ENCODE data around the gene ACADSB. TPM values are rescaled to one million over a fixed set of nuclear protein-coding genes. Genes with fewer than 3 reads are reported as not detected.

The ACADSB gene
- total and polyA plus RNA-seq, 2 experiments from 2014 or later: 40.6 to 50.6 TPM

Other genes with a start within 250 kb of the ACADSB start
- 0.16 TPM in 1 of 2 replicates, not detected in the other for gene CUZD1, start 163.1 kb upstream of the ACADSB start, total RNA-seq
- gene CUZD1, start 163.1 kb upstream of the ACADSB start, polyA plus RNA-seq: 0.52 TPM in 1 of 2 replicates, not detected in the other
- not detected in 2 replicates for gene FAM24B, start 129.4 kb upstream of the ACADSB start, total RNA-seq
- gene FAM24B, start 129.4 kb upstream of the ACADSB start, polyA plus RNA-seq: not detected in 2 replicates
- gene FAM24A, start 98.4 kb upstream of the ACADSB start, total RNA-seq: not detected in 2 replicates
- not detected in 2 replicates for gene FAM24A, start 98.4 kb upstream of the ACADSB start, polyA plus RNA-seq
- 9.2 and 10.5 TPM in 2 replicates for gene C10orf88, start 54.8 kb upstream of the ACADSB start, total RNA-seq
- 7.2 and 7.5 TPM in 2 replicates for gene C10orf88, start 54.8 kb upstream of the ACADSB start, polyA plus RNA-seq
- 6.3 and 7.6 TPM in 2 replicates for gene PSTK, start 28.6 kb upstream of the ACADSB start, total RNA-seq
- gene PSTK, start 28.6 kb upstream of the ACADSB start, polyA plus RNA-seq: 7.4 and 10.3 TPM in 2 replicates
- 5.5 and 7.2 TPM in 2 replicates for gene IKZF5, start 211 bp upstream of the ACADSB start, total RNA-seq
- 5.9 and 8.5 TPM in 2 replicates for gene IKZF5, start 211 bp upstream of the ACADSB start, polyA plus RNA-seq
- not detected in 2 replicates for gene HMX3, start 127.0 kb downstream of the ACADSB start, total RNA-seq
- gene HMX3, start 127.0 kb downstream of the ACADSB start, polyA plus RNA-seq: not detected in 2 replicates
- gene HMX2, start 139.1 kb downstream of the ACADSB start, total RNA-seq: not detected in 2 replicates
- not detected in 2 replicates for gene HMX2, start 139.1 kb downstream of the ACADSB start, polyA plus RNA-seq
- 113 and 131 TPM in 2 replicates for gene BUB3, start 145.4 kb downstream of the ACADSB start, total RNA-seq
- 81.1 and 92.0 TPM in 2 replicates for gene BUB3, start 145.4 kb downstream of the ACADSB start, polyA plus RNA-seq

Measured in hepatocyte (in vitro differentiated cells).